Stomach (tissue), 4 donors: ENCODE results near the gene INAVA.

ENCODE experiments used
- EP300 ChIP-seq: sonication (generic); formaldehyde crosslinking; IDR thresholded peaks from one replicate; pipeline ENCODE4 v1.6.1; 2017; ENCODE audit warnings: antibody characterized with exemption
- POLR2A ChIP-seq, 4 donors: fragments of 450-650 bp; IDR thresholded peaks; one replicate each; pipeline ENCODE4 v1.6.1; 2016; ENCODE audit warnings: antibody characterized with exemption in 4 of 4, control low read depth in 2 of 4, mild to moderate bottlenecking in 1 of 4, moderate library complexity in 1 of 4
- POLR2AphosphoS5 ChIP-seq, 3 donors: sonication (generic); formaldehyde crosslinking; IDR thresholded peaks; one replicate each; pipeline ENCODE4 v1.6.1; 2016; ENCODE audit warnings: antibody characterized with exemption in 3 of 3
- TF ChIP-seq, protein P1 (sequence below), 7 experiments: fragments of 450-650 bp in 4 of 7; fragments of 200-600 bp in 3 of 7; sonication (generic) in 3 of 7; IDR thresholded peaks; one replicate each; pipeline ENCODE4 v1.5.1; 2016 to 2019; ENCODE audit warnings: antibody characterized with exemption in 7 of 7, control low read depth in 2 of 7, mild to moderate bottlenecking in 1 of 7

- TF ChIP-seq POLR2A (IDR thresholded peaks at IDR 0.05) (no peak), POLR2AphosphoS5 (IDR thresholded peaks at IDR 0.05) (no peak), EP300 (no peak)
- TF ChIP-seq, protein P1, sequence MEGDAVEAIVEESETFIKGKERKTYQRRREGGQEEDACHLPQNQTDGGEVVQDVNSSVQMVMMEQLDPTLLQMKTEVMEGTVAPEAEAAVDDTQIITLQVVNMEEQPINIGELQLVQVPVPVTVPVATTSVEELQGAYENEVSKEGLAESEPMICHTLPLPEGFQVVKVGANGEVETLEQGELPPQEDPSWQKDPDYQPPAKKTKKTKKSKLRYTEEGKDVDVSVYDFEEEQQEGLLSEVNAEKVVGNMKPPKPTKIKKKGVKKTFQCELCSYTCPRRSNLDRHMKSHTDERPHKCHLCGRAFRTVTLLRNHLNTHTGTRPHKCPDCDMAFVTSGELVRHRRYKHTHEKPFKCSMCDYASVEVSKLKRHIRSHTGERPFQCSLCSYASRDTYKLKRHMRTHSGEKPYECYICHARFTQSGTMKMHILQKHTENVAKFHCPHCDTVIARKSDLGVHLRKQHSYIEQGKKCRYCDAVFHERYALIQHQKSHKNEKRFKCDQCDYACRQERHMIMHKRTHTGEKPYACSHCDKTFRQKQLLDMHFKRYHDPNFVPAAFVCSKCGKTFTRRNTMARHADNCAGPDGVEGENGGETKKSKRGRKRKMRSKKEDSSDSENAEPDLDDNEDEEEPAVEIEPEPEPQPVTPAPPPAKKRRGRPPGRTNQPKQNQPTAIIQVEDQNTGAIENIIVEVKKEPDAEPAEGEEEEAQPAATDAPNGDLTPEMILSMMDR (IDR thresholded peaks at IDR 0.05) = no peak
These were observed 6.8 kb upstream of the INAVA start for GRCh38 chr1:200887772-200888348.
